OCI-LY7 (cell line): ENCODE results near the gene PRMT2.

Experiments used
- CTCF ChIP-seq: fragments of 200-600 bp; sonication (generic); conservative IDR thresholded peaks from 2 replicates; pipeline ENCODE4 v1.5.1; 2014; ENCODE audit warnings: mild to moderate bottlenecking, antibody characterized with exemption, low read length, moderate library complexity, mixed read lengths
- EZH2phosphoT487 ChIP-seq: fragments of 200-600 bp; sonication (generic); IDR thresholded peaks from 2 replicates; pipeline ENCODE4 v1.6.1; 2018; ENCODE audit warnings: low read depth, borderline replicate concordance, mild to moderate bottlenecking, mixed run types, antibody characterized with exemption, low read length, moderate library complexity, mixed read lengths

DNA sequence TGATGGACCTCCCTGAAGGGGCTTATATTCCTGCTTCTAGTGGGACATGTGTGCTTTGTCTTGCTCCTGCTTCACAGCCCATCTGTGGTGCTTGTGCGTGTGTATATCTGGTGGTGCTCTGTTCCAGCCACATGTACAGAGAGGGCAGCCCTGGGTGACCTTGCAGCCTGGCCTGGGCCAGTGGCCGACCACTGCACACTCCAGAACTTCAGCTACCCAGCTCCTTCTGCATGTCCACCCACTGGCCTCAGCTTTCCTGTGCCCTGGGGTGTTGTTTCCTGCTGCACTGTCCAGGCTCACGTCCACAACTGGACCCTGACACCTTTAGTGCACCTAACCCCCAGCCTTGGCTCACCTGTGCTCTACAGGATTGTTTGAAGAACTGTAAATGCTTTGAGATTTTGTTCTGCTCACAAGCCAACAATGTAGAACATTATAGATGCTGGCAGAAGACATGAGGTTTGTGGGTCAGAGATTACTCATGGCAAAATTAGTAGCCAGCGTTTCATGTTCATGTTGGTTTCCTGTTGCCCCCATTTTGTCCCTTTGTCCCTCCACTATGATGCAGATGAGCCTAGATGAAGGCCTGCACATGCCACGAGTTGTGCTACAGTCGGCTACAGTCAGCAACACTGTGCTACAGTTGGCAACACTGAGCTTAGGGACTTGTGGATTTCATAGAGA lies 25.3 kb upstream of the PRMT2 start:
- TF ChIP-seq CTCF (no peak), EZH2phosphoT487 (no peak)
